SH-SY5Y (cell line): ENCODE results near the gene DENND2A.

Experiments used
- GATA2 ChIP-seq: IDR thresholded peaks from 2 replicates; pipeline ENCODE4 v1.6.1; 2011; ENCODE audit warnings: mild to moderate bottlenecking, low read depth, low read length
- GATA3 ChIP-seq: IDR thresholded peaks from 2 replicates; pipeline ENCODE4 v1.6.1; 2011; ENCODE audit warnings: low read depth, mild to moderate bottlenecking, low read length, moderate library complexity

DENND2A gene

DNA sequence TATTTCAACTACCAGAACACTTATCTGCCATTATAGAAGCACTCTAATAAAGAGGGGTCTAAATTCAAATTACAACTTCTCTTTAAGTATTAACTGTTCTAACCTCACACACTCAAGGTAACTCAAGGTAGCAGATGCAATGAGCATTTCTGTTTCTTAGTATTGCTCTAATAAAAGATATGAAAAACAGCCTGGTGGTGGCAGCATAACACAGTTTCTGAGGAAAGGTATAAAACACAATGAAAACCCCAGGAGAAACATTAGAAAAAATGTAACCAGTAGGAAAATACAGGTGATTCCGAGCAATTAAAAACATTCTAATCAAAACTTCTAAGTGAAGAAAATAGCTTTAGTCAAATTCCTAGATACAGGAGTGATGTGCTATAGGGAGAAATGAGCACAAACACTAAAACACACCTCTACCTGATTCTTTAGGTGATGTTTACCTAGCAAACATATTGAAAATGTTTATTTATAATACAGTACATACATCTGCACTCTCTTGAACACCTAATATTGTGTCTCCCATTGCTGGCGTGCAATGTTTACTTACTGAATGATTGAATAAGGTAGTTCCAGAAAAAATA is 164.8 kb downstream of the DENND2A start:
- TF ChIP-seq GATA2 = no peak
- no peak for TF ChIP-seq GATA3
